Esophagus squamous epithelium (tissue), 5 donors: ENCODE data around the gene PIAS2. TPM values are rescaled to one million over a fixed set of nuclear protein-coding genes. Genes with fewer than 3 reads are reported as not detected.

Experiments used
- DNase-seq: peaks from one replicate; lab custom pipeline; 2025; lab: John Stamatoyannopoulos, UW
- H3K27ac ChIP-seq, 4 donors: fragments of 200-600 bp; sonication (generic); one replicate each; pipeline ENCODE4 v1.5.1; 2016 to 2019; ENCODE audit warnings: mild to moderate bottlenecking in 1 of 4
- H3K27me3 ChIP-seq, 4 donors: fragments of 200-600 bp; sonication (generic); 1 replicate in 3 of 4; 2 replicates in 1 of 4; pipeline versions ENCODE4 v1.5.1 to v1.6.0; 2017 to 2021; ENCODE audit warnings: antibody characterized with exemption in 1 of 4
- H3K36me3 ChIP-seq, 3 donors: fragments of 200-600 bp; sonication (generic); one replicate each; pipeline ENCODE4 v1.5.1; 2016 to 2019
- H3K4me1 ChIP-seq, 3 donors: fragments of 200-600 bp; sonication (generic); one replicate each; pipeline ENCODE4 v1.5.1; 2017 to 2019
- H3K4me3 ChIP-seq, 4 donors: fragments of 200-600 bp; sonication (generic); 1 replicate in 3 of 4; 2 replicates in 1 of 4; pipeline ENCODE4 v1.5.1; 2016 to 2019; ENCODE audit warnings: mild to moderate bottlenecking in 2 of 4, moderate library complexity in 1 of 4
- H3K9me3 ChIP-seq, 3 donors: fragments of 200-600 bp; sonication (generic); one replicate each; pipeline ENCODE4 v1.5.1; 2016 to 2019
- POLR2A ChIP-seq, 4 donors: fragments of 450-650 bp; IDR thresholded peaks; one replicate each; pipeline ENCODE4 v1.6.1; 2017; ENCODE audit warnings: antibody characterized with exemption in 4 of 4, mild to moderate bottlenecking in 4 of 4, moderate library complexity in 3 of 4
- WGBS, 2 donors: methylation state at CpG; one replicate each; pipeline ENCODE4 v1.1.5; 2018; 5-methylcytosine and 5-hydroxymethylcytosine counted together
- intact Hi-C: fragments of 100-400 bp; cut with DNase I; formaldehyde crosslinking; loops from one replicate; pipeline ENCODE4 v1.15.0; 2022
- total RNA-seq, 4 donors: library from RNA; depleted of rRNA; stranded (reverse); fragments of >200 nt; gene quantifications; one replicate each; pipeline ENCODE4 v1.1.0, GENCODE V29; 2016
- TF ChIP-seq, protein P1 (sequence below), 6 experiments: fragments of 450-650 bp in 4 of 6; fragments of 200-600 bp in 2 of 6; sonication (generic) in 2 of 6; IDR thresholded peaks; one replicate each; pipeline ENCODE4 v1.5.1; 2016 to 2019; ENCODE audit warnings: antibody characterized with exemption in 6 of 6, mild to moderate bottlenecking in 4 of 6, moderate library complexity in 4 of 6
- donor health status: DM: yes; HTN: yes; CAD: no.

PIAS2 gene
- total RNA-seq, 4 donors from 2014 or later, result 6.0 to 24.0 (median 12.0) TPM

DNA sequence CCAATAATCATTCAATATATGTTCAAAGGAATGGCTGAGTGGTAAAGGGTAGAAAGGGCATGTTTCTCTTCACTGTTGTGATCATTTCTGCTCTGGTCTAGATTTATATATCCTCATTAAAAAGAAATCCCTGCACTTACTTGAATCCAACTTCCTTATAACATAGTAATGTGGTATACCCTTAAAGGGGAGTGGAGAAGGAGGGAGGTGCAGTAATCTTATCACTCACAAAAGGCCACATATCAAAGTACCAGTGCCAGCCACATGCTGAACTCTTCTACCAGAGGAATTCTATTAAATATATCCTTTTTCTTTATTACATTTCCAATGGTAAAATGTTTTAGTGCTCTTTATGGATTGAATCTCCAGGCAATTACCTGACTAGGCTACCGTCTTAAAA, 3.3 kb upstream of the PIAS2 start:
- WGBS, 2 donors, result 89 to 90% methylated on average over 1 of the region's 1 CpG
- H3K9me3 ChIP-seq, result no peaks in the 10 kb centered on the region
- intact Hi-C loops, result no loop called here
- no peak for DNase-seq
- H3K36me3 ChIP-seq, result no peaks in the 10 kb centered on the region
- TF ChIP-seq, protein P1, sequence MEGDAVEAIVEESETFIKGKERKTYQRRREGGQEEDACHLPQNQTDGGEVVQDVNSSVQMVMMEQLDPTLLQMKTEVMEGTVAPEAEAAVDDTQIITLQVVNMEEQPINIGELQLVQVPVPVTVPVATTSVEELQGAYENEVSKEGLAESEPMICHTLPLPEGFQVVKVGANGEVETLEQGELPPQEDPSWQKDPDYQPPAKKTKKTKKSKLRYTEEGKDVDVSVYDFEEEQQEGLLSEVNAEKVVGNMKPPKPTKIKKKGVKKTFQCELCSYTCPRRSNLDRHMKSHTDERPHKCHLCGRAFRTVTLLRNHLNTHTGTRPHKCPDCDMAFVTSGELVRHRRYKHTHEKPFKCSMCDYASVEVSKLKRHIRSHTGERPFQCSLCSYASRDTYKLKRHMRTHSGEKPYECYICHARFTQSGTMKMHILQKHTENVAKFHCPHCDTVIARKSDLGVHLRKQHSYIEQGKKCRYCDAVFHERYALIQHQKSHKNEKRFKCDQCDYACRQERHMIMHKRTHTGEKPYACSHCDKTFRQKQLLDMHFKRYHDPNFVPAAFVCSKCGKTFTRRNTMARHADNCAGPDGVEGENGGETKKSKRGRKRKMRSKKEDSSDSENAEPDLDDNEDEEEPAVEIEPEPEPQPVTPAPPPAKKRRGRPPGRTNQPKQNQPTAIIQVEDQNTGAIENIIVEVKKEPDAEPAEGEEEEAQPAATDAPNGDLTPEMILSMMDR (IDR thresholded peaks at IDR 0.05), result no peak
- TF ChIP-seq POLR2A (IDR thresholded peaks at IDR 0.05), result no peak
- peaks cover 0 to 21% (median 0%) of the 10 kb centered on the region in 3 donors for H3K4me1 ChIP-seq
- H3K4me3 ChIP-seq, result no peak overlapping the region
- no peak overlapping the region for H3K27ac ChIP-seq
- H3K27me3 ChIP-seq, result no peaks in the 10 kb centered on the region

DNA sequence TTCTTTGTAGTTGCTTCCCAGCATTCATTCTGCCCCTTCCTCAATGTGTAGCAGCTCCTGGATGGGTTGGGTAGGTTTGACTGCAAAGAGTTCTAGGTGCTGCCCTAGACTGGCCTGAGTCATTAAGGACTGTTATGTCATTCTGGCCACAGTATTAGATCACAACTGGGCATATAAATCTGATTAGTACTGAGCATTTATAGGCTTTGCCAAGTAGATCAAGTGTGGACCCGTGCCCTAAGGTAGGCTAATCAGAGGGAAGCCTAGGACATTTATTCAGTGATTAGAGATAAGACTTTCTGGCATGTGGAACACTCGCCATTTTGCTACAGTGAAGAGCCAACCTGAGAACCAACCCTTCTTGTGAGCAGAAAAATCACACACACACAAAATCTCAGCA, 2.8 kb upstream of the PIAS2 start:
- no peak overlapping the region for H3K27ac ChIP-seq
- intact Hi-C loops, result no loop called here
- no peak overlapping the region for H3K4me3 ChIP-seq
- DNase-seq, result no peak
- H3K4me1 ChIP-seq, result peaks cover 0 to 27% (median 0%) of the 10 kb centered on the region in 3 donors
- TF ChIP-seq POLR2A (IDR thresholded peaks at IDR 0.05), result no peak
- TF ChIP-seq, protein P1 (IDR thresholded peaks at IDR 0.05), result no peak
- H3K36me3 ChIP-seq, result no peaks in the 10 kb centered on the region
- 87 to 90% methylated on average over 2 of the region's 2 CpGs for WGBS, 2 donors
- no peaks in the 10 kb centered on the region for H3K9me3 ChIP-seq
- H3K27me3 ChIP-seq, result no peaks in the 10 kb centered on the region

DNA sequence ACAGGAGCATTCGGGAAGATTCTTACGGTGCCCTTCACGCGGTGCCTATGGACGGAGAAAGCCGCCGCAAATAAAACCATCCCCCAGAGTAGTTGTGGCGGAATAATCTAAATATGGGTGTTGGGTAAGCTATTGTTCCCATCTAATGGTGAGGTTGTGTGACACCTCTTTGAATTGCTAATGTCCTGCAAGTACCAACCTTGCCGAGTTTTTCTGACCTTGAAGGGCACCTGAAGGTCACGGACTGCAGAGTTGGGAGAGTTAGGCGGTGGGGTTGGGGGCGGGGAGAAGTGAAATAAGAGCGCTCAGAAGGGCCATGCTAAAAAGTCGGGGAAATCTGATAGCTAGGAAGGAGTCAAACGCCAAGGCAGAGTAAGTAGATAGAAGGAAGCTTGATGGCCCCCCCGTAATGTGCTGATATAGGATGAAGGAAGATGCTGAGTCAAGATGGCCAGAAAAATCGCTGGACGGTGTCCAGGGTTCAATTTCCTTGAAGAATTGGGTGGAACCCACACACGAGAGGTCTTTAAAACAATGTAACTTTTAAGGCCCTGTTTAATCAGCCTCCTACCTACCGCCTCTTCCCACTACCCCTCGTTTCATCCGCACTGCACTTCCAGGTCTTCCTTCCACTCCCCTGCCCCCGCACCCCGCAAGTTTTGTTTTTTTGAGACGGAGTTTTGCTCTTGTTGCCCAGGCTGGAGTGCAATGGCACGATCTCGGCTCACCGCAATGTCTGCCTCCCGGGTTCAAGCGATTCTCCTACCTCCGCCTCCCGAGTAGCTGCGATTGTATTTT, 695 bp upstream of the PIAS2 start:
- peak overlapping the region; percentile 81 to 92 (median 88) for H3K27ac ChIP-seq
- no peaks in the 10 kb centered on the region for H3K9me3 ChIP-seq
- H3K4me1 ChIP-seq, result peaks cover 0 to 35% (median 0%) of the 10 kb centered on the region in 3 donors
- intact Hi-C loops, result no loop called here
- 36 to 45% methylated on average over 27 to 33 of the region's 33 CpGs for WGBS, 2 donors
- no peak for TF ChIP-seq POLR2A (IDR thresholded peaks at IDR 0.05)
- TF ChIP-seq, protein P1 (IDR thresholded peaks at IDR 0.05), result no peak
- H3K27me3 ChIP-seq, result no peaks in the 10 kb centered on the region
- no peaks in the 10 kb centered on the region for H3K36me3 ChIP-seq
- DNase-seq, result no peak
- H3K4me3 ChIP-seq, result peak overlapping the region; percentile 57 to 91 (median 81)

DNA sequence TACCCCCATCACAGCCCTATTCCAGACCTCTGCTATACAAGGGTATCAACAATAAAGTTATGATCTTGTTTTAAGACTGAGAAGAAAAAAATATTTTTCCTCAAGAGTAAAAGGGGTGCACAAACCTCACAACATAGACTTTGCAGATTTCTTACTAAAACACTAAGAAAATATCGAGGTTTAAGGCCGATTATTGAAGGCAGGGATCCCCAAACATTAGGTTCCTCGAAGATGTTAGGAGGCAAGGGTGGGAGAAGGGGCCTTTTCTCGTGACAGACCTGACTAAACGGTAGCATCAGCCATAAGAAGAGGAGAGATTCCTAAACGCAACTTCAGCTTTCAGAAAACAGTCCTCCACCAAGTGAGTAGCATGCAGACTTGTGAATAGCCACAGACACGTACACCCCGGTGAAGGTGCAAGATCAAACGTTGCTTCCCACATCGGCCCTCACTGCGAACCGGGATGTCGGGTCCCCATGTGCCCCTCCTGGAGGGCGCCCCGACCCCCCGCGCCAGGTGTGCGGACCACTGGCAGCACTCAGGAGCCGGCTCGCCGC, 678 bp downstream of the PIAS2 start:
- Histone ChIP-seq H3K4me3 (peak overlapping the region; percentile 57 to 91 (median 81)), H3K9me3 (no peaks in the 10 kb centered on the region), H3K27me3 (no peaks in the 10 kb centered on the region), H3K4me1 (peaks cover 0 to 35% (median 0%) of the 10 kb centered on the region in 3 donors), H3K27ac (peak overlapping the region; percentile 81 to 92 (median 88)), H3K36me3 (no peaks in the 10 kb centered on the region)
- WGBS, 2 donors, result 0 to 1% methylated on average over 6 to 8 of the region's 21 CpGs
- intact Hi-C loops, result no loop called here
- TF ChIP-seq, protein P1 (IDR thresholded peaks at IDR 0.05), result no peak
- no peak for TF ChIP-seq POLR2A (IDR thresholded peaks at IDR 0.05)
- no peak for DNase-seq
